Activated naive CD4-positive, alpha-beta T cell treated with anti-CD3 and anti-CD28 coated beads, Interleukin-2, amount 50 U/mL, for 24 hours (primary cell): ENCODE data around the gene CAMK1D.

Source experiments
- H3K27ac Mint-ChIP-seq: one replicate; pipeline ENCODE4 v1.8.0; 2021; ENCODE audit warnings: mild to moderate bottlenecking, mixed read lengths
- H3K27me3 Mint-ChIP-seq: one replicate; pipeline ENCODE4 v1.8.0; 2021; ENCODE audit warnings: mixed read lengths
- H3K36me3 Mint-ChIP-seq: one replicate; pipeline ENCODE4 v1.8.0; 2021; ENCODE audit warnings: mixed read lengths
- H3K4me1 Mint-ChIP-seq: one replicate; pipeline ENCODE4 v1.8.0; 2021; ENCODE audit warnings: mixed read lengths
- H3K4me3 Mint-ChIP-seq: one replicate; pipeline ENCODE4 v1.8.0; 2021; ENCODE audit warnings: mild to moderate bottlenecking, mixed read lengths
- H3K9me3 Mint-ChIP-seq: one replicate; pipeline ENCODE4 v1.8.0; 2021; ENCODE audit warnings: mixed read lengths

The CAMK1D gene

GRCh38 chr10:12471135-12471534 lies 121.8 kb downstream of the CAMK1D start:
- Mint-ChIP-seq H3K36me3 (no peaks in the 10 kb centered on the region), H3K4me3 (no peak overlapping the region), H3K27me3 (no peaks in the 10 kb centered on the region), H3K27ac (no peak overlapping the region), H3K4me1 (peaks cover 25% of the 10 kb centered on the region), H3K9me3 (no peaks in the 10 kb centered on the region)

- Mint-ChIP-seq H3K4me1 (peaks cover 17% of the 10 kb centered on the region), H3K36me3 (peaks cover 3% of the 10 kb centered on the region), H3K4me3 (no peak overlapping the region), H3K27ac (no peak overlapping the region), H3K27me3 (no peaks in the 10 kb centered on the region), H3K9me3 (no peaks in the 10 kb centered on the region)
These were observed 124.1 kb downstream of the CAMK1D start for GRCh38 chr10:12473491-12473890.

- no peaks in the 10 kb centered on the region for H3K27me3 Mint-ChIP-seq
- H3K27ac Mint-ChIP-seq, result no peak overlapping the region
- no peaks in the 10 kb centered on the region for H3K9me3 Mint-ChIP-seq
- H3K4me1 Mint-ChIP-seq, result peaks cover 17% of the 10 kb centered on the region
- H3K36me3 Mint-ChIP-seq, result peaks cover 3% of the 10 kb centered on the region
- H3K4me3 Mint-ChIP-seq, result no peak overlapping the region
These were observed 125.5 kb downstream of the CAMK1D start for GRCh38 chr10:12474727-12475412.

GRCh38 chr10:12476656-12477055 lies 127.3 kb downstream of the CAMK1D start:
- peaks cover 6% of the 10 kb centered on the region for H3K36me3 Mint-ChIP-seq
- no peaks in the 10 kb centered on the region for H3K9me3 Mint-ChIP-seq
- H3K4me1 Mint-ChIP-seq, result peaks cover 11% of the 10 kb centered on the region
- H3K27ac Mint-ChIP-seq, result peak overlapping the region; percentile 47
- H3K4me3 Mint-ChIP-seq, result no peak overlapping the region
- no peaks in the 10 kb centered on the region for H3K27me3 Mint-ChIP-seq

GRCh38 chr10:12479437-12479844 lies 130.1 kb downstream of the CAMK1D start:
- Mint-ChIP-seq H3K27ac (no peak overlapping the region), H3K4me1 (peaks cover 14% of the 10 kb centered on the region), H3K36me3 (peaks cover 6% of the 10 kb centered on the region), H3K9me3 (no peaks in the 10 kb centered on the region), H3K27me3 (no peaks in the 10 kb centered on the region), H3K4me3 (no peak overlapping the region)

GRCh38 chr10:12479924-12480323 lies 130.6 kb downstream of the CAMK1D start:
- Mint-ChIP-seq H3K36me3 (peaks cover 6% of the 10 kb centered on the region), H3K4me1 (peaks cover 16% of the 10 kb centered on the region), H3K9me3 (no peaks in the 10 kb centered on the region), H3K27me3 (no peaks in the 10 kb centered on the region), H3K4me3 (no peak overlapping the region), H3K27ac (no peak overlapping the region)

GRCh38 chr10:12480440-12480839 lies 131.1 kb downstream of the CAMK1D start:
- no peaks in the 10 kb centered on the region for H3K27me3 Mint-ChIP-seq
- H3K27ac Mint-ChIP-seq, result no peak overlapping the region
- no peak overlapping the region for H3K4me3 Mint-ChIP-seq
- H3K36me3 Mint-ChIP-seq, result peaks cover 6% of the 10 kb centered on the region
- peaks cover 21% of the 10 kb centered on the region for H3K4me1 Mint-ChIP-seq
- H3K9me3 Mint-ChIP-seq, result no peaks in the 10 kb centered on the region

- H3K36me3 Mint-ChIP-seq, result peaks cover 2% of the 10 kb centered on the region
- no peaks in the 10 kb centered on the region for H3K27me3 Mint-ChIP-seq
- peaks cover 22% of the 10 kb centered on the region for H3K4me1 Mint-ChIP-seq
- no peaks in the 10 kb centered on the region for H3K9me3 Mint-ChIP-seq
- H3K4me3 Mint-ChIP-seq, result no peak overlapping the region
- no peak overlapping the region for H3K27ac Mint-ChIP-seq
These were observed 132.6 kb downstream of the CAMK1D start for GRCh38 chr10:12481924-12482323.

GRCh38 chr10:12482587-12482986 lies 133.2 kb downstream of the CAMK1D start:
- Mint-ChIP-seq H3K27me3 (no peaks in the 10 kb centered on the region), H3K9me3 (no peaks in the 10 kb centered on the region), H3K27ac (no peak overlapping the region), H3K4me1 (peaks cover 21% of the 10 kb centered on the region), H3K36me3 (peaks cover 2% of the 10 kb centered on the region), H3K4me3 (no peak overlapping the region)

- Mint-ChIP-seq H3K36me3 (peaks cover 2% of the 10 kb centered on the region), H3K27me3 (no peaks in the 10 kb centered on the region), H3K9me3 (no peaks in the 10 kb centered on the region), H3K27ac (no peak overlapping the region), H3K4me3 (no peak overlapping the region), H3K4me1 (peaks cover 21% of the 10 kb centered on the region)
These were observed 134.9 kb downstream of the CAMK1D start for GRCh38 chr10:12484002-12484918.

- H3K27ac Mint-ChIP-seq, result peak overlapping the region; percentile 85
- peaks cover 2% of the 10 kb centered on the region for H3K36me3 Mint-ChIP-seq
- peak overlapping the region; percentile 57 for H3K4me3 Mint-ChIP-seq
- no peaks in the 10 kb centered on the region for H3K27me3 Mint-ChIP-seq
- no peaks in the 10 kb centered on the region for H3K9me3 Mint-ChIP-seq
- H3K4me1 Mint-ChIP-seq, result peaks cover 23% of the 10 kb centered on the region
These were observed 135.8 kb downstream of the CAMK1D start for GRCh38 chr10:12484941-12485805.

GRCh38 chr10:12487366-12487765 lies 138.0 kb downstream of the CAMK1D start:
- Mint-ChIP-seq H3K27me3 (no peaks in the 10 kb centered on the region), H3K27ac (no peak overlapping the region), H3K36me3 (no peaks in the 10 kb centered on the region), H3K4me1 (peaks cover 22% of the 10 kb centered on the region), H3K9me3 (no peaks in the 10 kb centered on the region), H3K4me3 (no peak overlapping the region)

GRCh38 chr10:12488626-12489025 lies 139.3 kb downstream of the CAMK1D start:
- Mint-ChIP-seq H3K4me1 (peaks cover 27% of the 10 kb centered on the region), H3K36me3 (no peaks in the 10 kb centered on the region), H3K27ac (no peak overlapping the region), H3K4me3 (no peak overlapping the region), H3K9me3 (no peaks in the 10 kb centered on the region), H3K27me3 (no peaks in the 10 kb centered on the region)

- no peak overlapping the region for H3K4me3 Mint-ChIP-seq
- H3K4me1 Mint-ChIP-seq, result peaks cover 26% of the 10 kb centered on the region
- no peaks in the 10 kb centered on the region for H3K36me3 Mint-ChIP-seq
- H3K9me3 Mint-ChIP-seq, result no peaks in the 10 kb centered on the region
- H3K27me3 Mint-ChIP-seq, result no peaks in the 10 kb centered on the region
- H3K27ac Mint-ChIP-seq, result no peak overlapping the region
These were observed 140.0 kb downstream of the CAMK1D start for GRCh38 chr10:12489357-12489756.

- Mint-ChIP-seq H3K27ac (no peak overlapping the region), H3K9me3 (no peaks in the 10 kb centered on the region), H3K27me3 (no peaks in the 10 kb centered on the region), H3K4me1 (peaks cover 24% of the 10 kb centered on the region), H3K36me3 (no peaks in the 10 kb centered on the region), H3K4me3 (no peak overlapping the region)
These were observed 140.5 kb downstream of the CAMK1D start for GRCh38 chr10:12489806-12490205.
